ENCODE results near the gene UBL3.

DNA sequence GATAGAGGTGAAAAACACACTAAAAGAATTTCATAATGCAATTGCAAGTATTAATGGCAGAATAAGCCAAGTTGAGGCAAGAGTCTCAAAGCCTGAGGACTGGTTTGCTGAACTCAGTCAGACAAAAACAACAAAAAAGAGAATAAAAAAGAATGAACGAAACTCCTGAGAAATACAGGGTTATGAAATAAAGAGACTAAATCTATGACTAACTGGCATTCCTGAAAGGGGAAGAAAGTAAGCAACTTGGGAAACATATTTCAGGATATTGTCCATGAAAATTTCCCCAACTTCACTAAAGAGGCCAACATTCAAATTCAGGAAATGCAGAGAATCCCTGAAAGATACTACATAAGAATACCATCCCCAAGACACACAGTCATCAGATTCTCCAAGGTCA is 47.8 kb downstream of the UBL3 start:
- no peak for TF ChIP-seq CTCF (IDR thresholded peaks at IDR 0.05)
- TF ChIP-seq POLR2A (IDR thresholded peaks at IDR 0.05) = no peak

Data from Peyer's patch (tissue), 4 donors.